GM21526 (cell line): ENCODE measurements around the gene KIRREL1.

Experiments
- ATAC-seq: cut with Tn5 transposase; IDR thresholded peaks from one replicate; pipeline ENCODE4 v1.9.1; 2021; ENCODE audit warnings: moderate library complexity; ENCODE audit not compliant: unreplicated experiment, low FRiP score

KIRREL1 gene

DNA sequence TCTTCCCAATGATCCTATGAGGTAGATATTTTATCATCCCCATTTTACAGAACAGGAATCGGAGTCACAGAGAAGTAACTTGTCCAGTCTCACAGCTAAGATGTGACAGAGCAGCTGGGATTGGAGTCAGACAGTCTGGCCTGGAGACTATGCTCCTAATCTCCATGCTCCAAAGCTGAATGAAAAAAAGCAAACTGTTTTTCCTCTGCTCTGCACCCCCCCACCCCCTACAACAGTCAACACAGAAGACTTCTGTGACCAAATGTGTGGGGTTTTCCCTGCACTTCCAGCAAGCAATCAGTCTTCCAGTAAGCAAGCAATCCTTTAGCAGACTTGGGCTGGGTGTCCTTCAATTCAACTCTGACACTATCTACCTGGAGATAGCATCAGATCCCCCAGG is 33.2 kb downstream of the KIRREL1 start:
- ATAC-seq: no peak

DNA sequence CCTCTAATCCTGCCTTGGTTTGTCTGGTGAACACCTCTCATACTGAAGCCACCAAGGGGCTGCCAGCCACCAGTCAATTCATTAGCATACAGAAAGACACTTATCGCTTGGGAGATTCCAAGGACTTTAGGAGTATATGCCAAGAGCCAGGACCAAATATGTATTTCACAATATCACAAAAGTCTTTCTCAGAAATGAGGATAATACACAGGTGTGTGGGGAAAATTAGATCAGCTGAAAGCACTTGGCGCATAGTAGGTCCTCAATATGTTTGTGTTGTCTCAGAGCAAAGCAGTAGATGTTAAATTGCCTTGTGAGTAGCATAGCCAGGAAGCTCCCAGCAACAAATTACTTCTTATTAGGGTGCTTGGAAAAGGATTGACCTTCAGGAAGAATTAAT is 34.1 kb downstream of the KIRREL1 start:
- no peak for ATAC-seq

DNA sequence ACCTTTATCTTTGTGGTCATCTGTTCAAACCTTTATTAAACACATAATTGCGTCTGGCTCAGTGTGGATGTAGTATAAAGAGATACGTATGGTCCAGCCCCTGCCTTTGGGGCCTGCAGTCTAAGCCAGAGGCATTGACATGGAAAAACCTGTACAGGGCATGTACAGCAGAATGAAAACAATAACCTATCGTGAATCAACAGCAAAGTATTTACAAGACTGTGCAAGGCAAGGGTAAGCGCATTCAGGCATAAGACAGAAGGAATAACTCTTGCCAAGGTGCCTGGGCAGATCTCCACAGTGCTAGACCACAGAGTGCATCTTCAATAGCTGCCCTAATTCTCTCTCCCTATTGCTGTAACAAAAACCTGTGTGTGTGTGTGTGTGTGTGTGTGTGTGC is 35.5 kb downstream of the KIRREL1 start:
- ATAC-seq: no peak

DNA sequence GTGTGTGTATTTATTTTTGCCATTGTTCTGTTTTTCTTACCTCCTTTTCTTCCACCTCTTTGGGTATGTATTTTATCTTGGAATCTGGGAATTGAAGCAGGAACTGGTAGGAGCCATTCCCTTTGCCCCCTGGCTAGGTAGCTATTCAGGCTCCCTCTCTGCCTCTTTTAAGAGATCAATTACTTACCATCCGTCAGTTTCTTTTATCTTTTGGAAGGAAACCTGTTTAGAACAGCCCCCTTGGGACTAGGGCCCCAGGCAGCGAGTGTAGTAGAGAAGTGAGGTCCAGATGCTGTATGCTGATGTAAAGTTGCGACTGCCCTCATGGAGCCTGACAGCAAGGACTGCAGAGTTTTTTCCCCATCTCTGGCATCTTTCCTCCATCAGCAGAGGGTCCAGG is 41.6 kb downstream of the KIRREL1 start:
- ATAC-seq: no peak

DNA sequence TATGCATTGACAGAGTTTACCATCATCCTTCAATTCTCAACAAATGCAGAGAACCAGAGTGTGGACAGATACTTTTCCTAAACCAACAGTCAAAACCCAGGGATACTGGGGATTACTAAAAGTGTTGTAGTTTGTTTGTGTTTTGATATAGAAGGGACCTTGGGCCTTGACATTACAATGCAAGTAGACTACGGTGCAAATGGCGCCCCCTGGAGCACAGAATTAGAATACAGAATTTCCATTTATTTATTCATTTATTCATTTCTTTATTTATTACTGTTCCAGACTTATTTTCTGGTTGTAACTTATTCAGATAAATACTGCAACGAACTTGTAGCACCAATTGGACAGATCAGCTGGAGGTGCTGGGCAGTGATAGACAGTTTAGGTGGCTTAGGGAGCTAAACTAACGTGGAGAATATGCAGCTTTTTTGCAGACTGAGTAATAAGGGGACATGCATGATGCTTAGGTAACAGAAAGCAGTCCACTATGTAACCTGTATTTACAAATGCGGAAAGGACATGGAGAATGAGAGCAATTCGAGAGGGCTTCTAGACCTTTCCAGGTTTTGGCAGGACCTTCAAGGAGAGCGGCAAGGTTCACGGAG is 42.6 kb downstream of the KIRREL1 start:
- ATAC-seq: no peak

DNA sequence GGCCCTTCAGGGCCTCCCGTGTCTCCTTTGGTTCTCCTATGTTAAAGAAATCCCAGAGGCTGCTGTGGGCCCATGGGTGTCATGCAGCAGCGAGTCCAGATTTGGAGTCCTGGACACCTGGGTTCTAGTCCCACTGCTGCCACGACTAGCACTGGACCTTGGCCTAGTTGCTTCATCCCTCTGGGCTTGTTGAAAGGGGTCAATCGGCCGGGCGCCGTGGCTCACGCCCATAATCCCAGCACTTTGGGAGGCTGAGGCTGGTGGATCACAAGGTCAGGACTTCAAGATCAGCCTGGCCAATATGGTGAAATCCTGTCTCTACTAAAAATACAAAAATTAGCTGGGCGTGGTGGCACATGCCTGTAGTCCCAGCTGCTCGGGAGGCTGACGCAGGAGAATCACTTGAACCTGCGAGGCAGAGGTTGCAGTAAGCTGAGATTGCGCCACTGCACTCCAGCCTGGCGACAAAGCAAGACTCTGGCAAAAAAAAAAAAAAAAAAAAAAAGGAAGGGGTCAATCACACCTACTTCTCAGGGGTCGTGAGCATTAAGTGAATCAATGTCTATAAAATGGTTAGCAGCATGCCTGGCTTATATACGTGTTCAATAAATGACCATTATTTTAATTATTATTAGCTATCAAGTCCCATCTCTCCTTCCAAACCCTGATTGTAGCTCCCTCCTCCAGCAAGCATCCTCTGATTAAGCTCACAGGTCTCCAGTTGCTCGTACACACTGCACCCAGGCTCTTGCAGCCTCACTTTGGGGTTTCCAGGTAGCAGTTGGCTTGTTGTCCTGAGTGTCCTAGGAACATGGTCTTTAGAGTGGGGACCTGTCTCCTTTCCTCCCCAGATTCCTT is 43.8 kb downstream of the KIRREL1 start:
- no peak for ATAC-seq

DNA sequence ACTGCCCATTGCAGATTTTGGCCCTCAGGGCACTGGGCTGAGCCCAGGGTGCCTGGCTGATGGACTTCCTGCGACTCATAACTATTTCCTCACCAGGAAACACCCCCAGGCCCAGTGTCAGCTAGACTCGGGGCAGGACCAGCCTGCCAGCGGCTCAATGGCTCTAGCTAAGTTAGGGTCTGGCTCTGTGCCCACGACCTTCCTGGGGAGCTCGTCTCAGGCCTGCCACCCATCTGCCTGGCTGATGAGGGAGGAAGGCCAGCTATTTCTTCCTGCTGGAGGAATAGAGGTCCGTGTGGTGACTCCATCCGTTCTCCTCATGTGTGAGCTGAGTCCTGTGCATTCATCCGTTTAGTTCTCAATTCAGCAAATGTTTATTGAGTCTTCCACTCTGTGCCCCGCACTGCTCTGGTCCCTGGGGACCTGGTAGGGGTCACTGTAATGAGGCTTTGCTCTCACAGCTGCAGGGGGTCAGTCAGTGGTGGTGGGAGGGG is 44.5 kb downstream of the KIRREL1 start:
- no peak for ATAC-seq

DNA sequence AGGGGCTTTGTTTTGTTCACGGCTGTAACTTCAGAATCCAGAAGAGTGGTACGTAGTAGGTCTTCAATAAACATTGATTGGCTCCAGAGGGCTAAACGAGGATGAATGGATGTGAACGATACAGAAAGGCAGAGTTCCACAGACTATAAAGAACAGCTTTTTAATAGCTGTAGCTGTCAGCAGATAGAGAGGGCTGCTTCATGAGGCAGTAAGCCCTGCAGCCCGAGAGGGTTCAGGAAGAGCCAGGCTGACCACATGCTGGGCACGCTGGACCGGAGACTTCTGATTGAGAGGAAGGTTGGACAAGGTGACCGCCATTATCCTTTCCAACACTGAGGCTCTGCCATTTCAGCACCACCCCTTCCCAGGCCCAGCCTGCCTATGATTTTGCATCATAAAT is 45.3 kb downstream of the KIRREL1 start:
- no peak for ATAC-seq

DNA sequence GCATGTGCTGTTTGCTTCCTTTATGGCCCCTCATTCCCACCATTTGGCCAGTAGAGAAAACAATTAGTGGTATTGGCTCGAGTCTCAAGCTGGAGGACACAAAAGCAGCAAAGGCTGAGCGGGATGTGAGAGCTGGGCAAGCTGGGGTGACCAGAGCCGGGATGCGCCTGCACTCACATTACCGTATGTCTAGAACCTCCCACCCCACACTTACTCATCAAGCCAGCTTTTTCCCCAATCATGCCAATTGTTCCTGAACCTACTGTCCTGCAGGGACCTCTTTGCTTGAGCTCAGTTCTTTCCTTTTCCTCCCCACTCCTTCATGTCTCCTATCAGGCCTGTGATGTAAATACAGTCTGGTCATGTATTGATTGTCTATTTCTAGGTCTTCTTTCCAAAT is 45.9 kb downstream of the KIRREL1 start:
- no peak for ATAC-seq

DNA sequence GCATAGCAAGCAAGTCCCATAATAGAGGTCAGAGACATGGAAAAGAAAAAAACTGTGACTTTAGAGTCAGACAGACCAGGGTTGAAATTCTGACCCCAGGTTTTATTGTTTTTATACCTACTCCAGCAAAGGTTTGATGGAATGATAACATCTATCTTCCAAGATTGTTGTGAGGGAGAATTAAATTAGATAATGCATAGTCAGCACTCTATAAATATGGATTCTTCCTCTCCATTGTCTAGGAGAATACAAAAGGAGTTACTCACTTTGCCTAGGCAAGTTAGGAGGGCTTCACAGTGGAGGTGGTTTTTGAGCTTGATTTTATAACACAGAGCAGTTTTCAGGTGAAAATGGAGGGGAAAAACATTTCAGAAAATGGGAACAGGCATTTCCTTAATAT is 46.9 kb downstream of the KIRREL1 start:
- ATAC-seq: no peak

DNA sequence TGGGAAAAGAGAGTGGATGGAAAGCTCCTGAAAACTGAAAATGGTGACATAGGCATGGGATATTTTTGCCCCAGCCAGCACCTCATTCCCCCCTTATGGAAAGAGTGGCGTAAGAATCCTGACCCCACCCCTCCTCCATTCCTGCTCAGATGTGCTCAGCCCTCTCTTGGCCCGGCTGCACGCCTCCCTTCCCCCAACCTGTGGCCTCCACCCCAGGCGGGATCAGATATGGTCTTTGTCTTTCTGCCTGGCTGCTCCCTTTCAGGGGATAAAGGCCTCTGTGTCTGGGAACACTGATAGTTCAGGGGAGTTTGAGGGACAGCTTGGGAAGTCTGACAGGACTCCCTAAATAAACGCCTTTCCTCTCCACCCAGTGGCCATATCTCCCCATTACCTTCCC is 49.8 kb downstream of the KIRREL1 start:
- ATAC-seq: no peak

DNA sequence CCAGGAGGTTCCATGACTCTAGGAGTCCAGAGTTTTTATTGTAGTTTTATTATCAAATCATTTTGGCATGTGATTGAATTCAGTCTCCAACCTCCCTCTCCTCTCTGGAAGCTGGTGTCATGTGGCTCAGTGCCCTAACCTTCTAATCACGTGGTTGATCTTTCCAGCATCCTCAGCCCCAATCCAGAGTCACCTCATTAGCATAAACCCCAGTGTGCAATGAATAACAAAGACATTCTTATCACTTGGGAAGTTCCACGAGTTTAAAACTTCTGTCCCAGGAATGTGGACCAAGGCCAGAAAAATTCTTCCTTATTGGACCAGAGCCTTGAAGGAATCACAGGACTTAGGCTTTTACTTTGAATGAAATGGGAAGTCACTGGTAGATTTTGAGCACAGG is 52.2 kb downstream of the KIRREL1 start:
- ATAC-seq: no peak

DNA sequence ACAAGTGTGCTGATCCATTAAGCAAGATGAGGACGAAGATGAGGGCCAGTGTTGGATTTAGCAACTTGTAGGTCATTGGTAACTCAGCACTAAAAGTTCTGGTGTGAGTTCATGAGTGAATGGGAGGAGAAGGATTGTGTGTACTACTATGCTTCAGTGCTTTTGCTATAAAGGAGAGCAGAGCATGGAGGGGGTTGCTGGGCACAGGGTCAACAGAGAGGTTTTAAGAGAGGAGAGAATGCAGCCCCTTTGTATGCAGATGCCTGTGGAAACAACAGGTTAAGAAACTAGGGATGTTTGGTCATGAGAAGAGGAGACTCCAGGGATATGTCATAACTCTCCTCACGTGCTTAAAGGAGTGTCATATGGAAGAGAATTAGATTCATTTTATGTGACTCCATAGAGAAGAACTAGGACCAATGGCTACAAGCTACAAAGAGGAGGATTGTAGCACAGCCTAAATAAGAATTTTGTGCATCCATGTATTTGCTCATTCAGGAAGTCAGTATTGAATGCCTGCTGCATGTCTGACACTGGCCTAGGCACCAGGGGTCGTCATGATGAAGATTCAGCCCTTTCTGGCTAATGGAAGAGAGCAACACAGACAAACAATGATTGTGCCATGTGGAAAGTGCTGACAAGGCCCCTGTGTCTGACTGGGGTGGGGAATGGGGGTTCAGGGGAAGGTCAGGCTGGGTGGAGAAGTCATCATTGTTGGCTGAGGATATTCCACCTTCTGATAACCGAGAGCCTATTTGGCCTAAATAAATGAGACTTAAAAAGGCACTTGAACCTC is 53.5 kb downstream of the KIRREL1 start:
- ATAC-seq: no peak

DNA sequence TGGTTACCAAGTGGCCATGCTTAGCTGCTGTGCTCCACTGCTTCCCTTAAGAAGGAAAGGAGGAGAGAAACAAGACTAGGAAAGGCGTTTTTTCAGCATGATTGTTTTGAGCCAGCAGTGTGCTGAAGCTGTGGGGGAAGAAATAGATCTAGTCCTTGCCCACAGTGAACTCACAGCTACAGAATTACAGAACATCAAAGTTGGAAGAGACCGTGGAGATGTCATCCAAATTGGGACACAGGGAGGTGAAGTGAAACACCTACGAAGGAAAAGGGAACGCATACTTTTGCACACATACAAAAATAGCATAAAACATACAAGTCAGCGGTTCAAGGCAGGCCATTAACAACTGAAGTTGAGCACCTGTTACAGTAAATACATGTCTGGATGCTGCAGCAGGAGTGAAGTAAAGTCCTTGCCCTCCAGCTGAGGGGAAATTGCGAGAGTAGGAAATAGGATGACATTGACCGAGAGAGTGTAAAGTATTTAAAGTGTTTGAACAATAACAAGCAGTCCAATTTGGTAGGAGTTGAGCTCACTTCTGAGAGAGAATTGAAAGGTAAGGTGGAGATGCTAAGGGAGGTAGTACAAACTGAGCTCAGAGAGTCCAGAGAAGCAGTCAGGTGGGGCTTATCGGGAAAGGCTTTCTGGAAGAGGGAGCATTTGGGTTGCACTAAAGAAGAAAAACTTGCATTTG is 55.1 kb downstream of the KIRREL1 start:
- ATAC-seq: no peak

DNA sequence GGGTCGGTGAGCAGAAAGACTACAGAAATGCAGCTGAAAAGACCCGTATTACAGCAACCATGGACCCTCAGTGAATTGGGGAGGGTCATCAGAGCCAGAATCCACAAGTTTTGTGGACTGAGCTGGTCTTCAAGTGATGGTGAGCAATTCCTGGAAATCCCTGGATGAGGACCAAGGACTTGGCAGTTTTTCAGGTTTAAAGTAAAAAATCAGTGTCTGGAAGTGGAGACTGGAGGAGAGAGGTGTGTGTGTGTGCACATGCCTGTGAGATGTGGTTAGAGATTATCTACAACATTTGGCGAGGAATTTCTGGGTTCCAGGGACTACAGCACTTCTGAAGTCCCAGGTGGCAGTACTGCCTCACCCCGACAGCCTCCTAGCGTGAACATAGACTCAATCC is 56.4 kb downstream of the KIRREL1 start:
- ATAC-seq: no peak

DNA sequence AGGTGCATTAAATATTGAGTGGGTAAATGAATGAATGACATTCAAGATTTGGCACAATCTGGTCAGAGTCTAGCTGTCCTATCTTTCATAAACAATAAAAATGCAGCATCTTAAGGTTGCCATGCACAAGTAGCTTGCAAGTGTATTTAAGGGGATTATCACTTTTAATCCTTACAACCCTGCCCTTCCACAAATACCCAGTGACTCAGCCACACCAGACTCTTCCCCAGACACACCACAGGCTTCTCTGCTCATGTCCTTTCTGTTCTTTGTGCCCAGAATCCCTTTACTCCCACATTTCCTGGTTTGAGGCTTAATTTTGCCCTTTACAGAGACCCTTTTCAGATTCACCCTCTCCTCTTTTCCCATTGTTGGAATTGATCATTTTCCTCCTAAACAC is 59.8 kb downstream of the KIRREL1 start:
- no peak for ATAC-seq

DNA sequence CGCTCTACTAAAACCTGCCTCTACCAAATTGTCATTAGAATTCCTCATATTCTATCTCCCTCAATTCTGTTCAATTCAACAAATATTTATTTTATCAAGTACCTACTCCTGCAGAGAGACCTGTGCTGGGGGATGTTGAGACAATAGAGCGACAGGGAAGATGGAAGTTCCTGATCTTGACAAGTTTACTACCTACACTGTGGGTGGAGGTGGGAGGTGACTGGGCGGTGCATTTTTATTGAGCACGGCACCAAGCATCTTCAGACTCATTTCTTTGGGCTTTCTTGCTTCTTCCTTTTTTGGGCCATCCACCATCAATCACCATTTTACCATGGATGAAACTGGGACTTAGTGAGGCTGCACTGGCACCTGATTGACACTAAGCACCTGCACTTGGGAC is 61.3 kb downstream of the KIRREL1 start:
- ATAC-seq: no peak

DNA sequence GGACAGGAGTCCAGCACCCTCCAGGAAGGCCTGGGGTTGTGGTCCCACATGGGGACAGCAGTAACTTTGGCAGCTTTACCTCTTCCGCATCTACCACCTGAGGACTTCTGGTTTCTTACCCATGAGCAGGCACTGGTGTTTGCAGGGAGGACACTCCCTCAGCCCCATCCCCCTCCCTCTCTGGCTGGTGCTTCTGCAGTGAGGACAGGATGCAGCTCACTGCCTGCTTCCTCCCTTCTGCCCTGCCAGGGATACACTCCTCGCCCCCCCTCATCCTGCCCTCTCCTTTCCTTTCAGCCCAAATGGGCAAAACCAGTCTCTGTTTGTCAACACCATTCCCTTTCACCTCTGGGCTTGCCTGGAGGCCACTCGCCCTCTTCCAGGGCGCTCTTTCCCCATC is 62.4 kb downstream of the KIRREL1 start:
- ATAC-seq: no peak

DNA sequence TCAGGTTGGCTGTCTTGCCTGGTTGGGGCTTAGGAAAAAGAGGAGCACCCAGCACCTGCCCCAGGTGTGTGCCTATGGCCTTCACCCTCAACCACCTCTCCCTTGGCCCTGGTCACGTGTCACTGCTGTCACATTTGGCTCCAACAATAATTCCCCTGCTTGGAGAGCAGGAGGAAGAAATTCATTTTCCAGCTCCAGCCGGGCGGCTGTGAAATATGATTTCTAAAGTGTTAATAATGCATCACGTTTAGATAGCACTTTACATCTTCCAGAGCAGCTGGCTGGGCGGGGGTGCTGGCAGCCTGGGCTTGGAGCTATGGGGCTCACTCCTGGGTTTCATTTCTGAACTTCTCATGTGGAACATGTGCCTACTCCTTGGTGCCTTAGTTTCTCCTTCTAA is 63.1 kb downstream of the KIRREL1 start:
- no peak for ATAC-seq

DNA sequence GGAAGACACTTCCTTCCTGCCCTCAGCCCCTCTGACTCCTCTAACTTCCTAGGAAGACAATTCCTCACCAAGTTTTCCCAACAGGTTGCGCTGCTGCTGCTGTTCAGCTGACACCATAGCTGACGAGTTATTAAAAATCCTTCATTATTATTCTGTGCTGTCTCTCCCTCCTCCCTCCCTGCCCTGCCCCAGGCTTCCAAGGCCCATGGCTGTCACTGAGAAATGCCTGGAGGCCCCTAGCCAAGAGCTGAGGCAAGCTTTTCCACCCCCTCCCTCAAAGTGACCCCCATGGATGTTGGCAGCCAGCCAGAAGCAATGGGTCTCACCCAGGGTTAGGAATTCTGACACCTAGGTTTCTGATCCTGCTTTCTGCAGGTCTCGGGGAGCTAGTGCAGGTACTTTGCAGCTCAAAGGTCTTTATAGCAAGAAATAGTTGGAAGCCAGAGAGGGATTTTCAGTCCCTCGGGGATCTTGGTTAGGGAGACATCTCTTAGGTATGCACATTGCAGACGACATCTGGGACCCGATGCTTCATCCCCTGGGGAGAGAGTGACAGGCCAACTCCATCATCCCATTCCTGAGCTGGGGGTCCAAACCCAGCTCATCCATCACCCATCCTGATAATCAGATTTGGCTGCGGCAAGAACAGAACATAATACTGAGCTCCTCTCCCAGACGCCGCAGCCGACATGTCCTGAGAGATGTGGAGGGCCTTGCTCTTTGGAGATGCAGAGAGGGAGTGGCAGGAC is 65.0 kb downstream of the KIRREL1 start:
- ATAC-seq: no peak
